ENCODE data around the gene MAP3K3. TPM values are rescaled to one million over a fixed set of nuclear protein-coding genes. Genes with fewer than 3 reads are reported as not detected.

Gene MAP3K3
- total and polyA plus RNA-seq, 10 of the 15 experiments (the other 5 are each of a cell fraction or from before 2014, with no cell fraction given), result 1.6 to 24.1 (median 15.0) TPM

DNA sequence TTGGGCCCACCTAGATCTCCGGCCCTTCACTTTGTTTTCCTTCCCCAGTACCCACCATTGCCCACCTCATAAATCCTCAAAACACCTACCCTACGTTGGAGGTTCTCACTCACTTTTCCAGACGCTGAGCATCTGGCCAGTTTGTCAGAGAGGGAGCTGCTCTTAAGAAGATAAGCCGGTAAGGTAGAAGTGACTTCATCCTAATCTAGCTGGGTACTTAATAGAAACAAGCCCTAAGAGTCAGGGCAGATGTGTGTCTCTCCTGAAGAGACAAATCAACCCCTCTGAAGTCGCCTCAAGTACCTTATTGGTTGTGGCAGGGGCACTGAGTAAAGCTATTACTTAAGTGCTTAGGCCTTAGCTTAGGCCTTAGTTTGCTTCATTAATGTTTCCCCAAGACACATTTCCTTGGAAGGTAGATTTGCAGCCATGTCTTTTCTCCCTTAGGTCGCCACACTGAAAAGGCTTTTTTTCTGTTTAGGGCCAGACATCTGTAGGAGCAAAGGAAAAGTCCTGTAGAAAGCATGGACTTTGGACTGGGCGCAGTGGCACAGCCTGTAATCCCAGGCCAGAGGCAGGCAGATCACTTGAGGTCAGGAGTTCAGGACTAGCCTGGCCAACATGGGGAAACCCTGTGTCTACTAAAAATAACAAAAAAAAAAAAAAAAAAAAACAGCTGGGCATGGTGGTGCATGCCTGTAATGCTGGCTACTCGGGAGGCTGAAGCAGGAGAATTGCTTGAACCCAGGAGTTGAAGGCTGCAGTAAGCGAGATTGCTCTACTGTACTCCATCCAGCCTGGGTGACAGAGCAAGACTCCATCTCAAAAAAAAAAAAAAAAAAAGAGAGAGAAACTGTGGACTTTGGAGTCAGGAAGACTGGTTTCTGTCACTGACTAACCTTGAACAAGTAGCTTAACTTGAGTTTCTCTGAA, 20.5 kb upstream of the MAP3K3 start:
- intact Hi-C loops (cut with micrococcal nuclease; ENCODE audit: unreplicated experiment) (loop anchor here (2.0 kb wide), 1 partner anchor 45 kb away; no protein-coding TSS in a partner anchor), in situ Hi-C loops (cut with MboI) (no loop called here)
- Histone ChIP-seq H3K9ac (ENCODE audit: control insufficient read depth, insufficient read depth, low read length) (peak overlapping the region; percentile 75), H3K4me2 (ENCODE audit: control insufficient read depth, insufficient read depth) (peak overlapping the region; percentile 97), H3K27ac (ENCODE audit: control insufficient read depth, insufficient read depth) (peak overlapping the region; percentile 59), H3K79me2 (ENCODE audit: control insufficient read depth, insufficient read depth, low read length) (peaks cover 16% of the 10 kb centered on the region), H3K36me3 (ENCODE audit: control insufficient read depth in 2 of 2, insufficient read depth in 2 of 2, low read length in 1 of 2) (peaks cover 0 to under 1% of the 10 kb centered on the region in 2 experiments; a peak in 1 of 4 replicates), H3K27me3 (replicated peaks in 1 of 2; ENCODE audit: control insufficient read depth in 2 of 2, insufficient read depth in 2 of 2, low read length in 1 of 2) (no peaks in the 10 kb centered on the region), H2AFZ (ENCODE audit: control insufficient read depth, low read depth, low read length) (peak overlapping the region; percentile 89), H4K20me1 (ENCODE audit: control insufficient read depth, insufficient read depth) (no peaks in the 10 kb centered on the region), H3K4me1 (ENCODE audit: control insufficient read depth, insufficient read depth, low read length) (no peaks in the 10 kb centered on the region), H3K9me3 (replicated peaks; ENCODE audit: control insufficient read depth, insufficient read depth, low read length) (no peaks in the 10 kb centered on the region), H3K4me3 (peak overlapping the region; percentile 86)
- WGBS (ENCODE audit: insufficient coverage, insufficient replicate concordance, low lambda C conversion rate, missing lambda C conversion rate), result 24% methylated on average over 9 of the region's 9 CpGs
- no peak for TF ChIP-seq POLR2AphosphoS2 (IDR thresholded peaks at IDR 0.05; ENCODE audit: low read depth, low read length)
- no peak for TF ChIP-seq MXI1 (IDR thresholded peaks at IDR 0.05; ENCODE audit: low read depth, low read length)
- no peak for TF ChIP-seq ZNF217 (IDR thresholded peaks at IDR 0.05)
- no peak for TF ChIP-seq EZH2 (IDR thresholded peaks at IDR 0.05; ENCODE audit: borderline replicate concordance, control insufficient read depth, low read depth, low read length)
- TF ChIP-seq ZNF687 (IDR thresholded peaks at IDR 0.05), result no peak
- no peak for TF ChIP-seq ZNF24 (IDR thresholded peaks at IDR 0.05)
- no peak for TF ChIP-seq EED (IDR thresholded peaks at IDR 0.05; ENCODE audit: low read depth)
- TF ChIP-seq MLLT1 (IDR thresholded peaks at IDR 0.05), result no peak
- TF ChIP-seq ATF7 (IDR thresholded peaks at IDR 0.05; ENCODE audit: low read depth), result no peak
- TF ChIP-seq PKNOX1 (IDR thresholded peaks at IDR 0.05), result no peak
- TF ChIP-seq YY1 (IDR thresholded peaks at IDR 0.05; ENCODE audit: low read depth, low read length), result no peak
- no peak for TF ChIP-seq FOXM1 (IDR thresholded peaks at IDR 0.05; ENCODE audit: low read depth, low read length)
- no peak for TF ChIP-seq BACH1 (IDR thresholded peaks at IDR 0.05; ENCODE audit: borderline replicate concordance)
- FAIRE-seq (no peak), DNase-seq (ENCODE audit: low read depth, low spot score) (no peak), ATAC-seq (peak; percentile 15)
- BruUV-seq (replicated peaks), result no TSS peak
- SMC1A ChIA-PET (ENCODE audit: uncharacterized antibody, unreplicated experiment), result interaction anchor here (0.8 to 1.9 kb wide), 8 partner anchors 9 to 176 kb away, joined by 3 to 10 read pairs (median 4); partner anchors contain the start of gene MAP3K3
- POLR2A ChIA-PET, result interaction anchor here (0.6 to 2.2 kb wide), 11 partner anchors 11 to 408 kb away, joined by 3 to 8 read pairs (median 4); partner anchors contain the start of genes DCAF7 and MAP3K3
- RAD21 ChIA-PET (ENCODE audit: unreplicated experiment), result interaction anchor here (0.7 to 1.7 kb wide), 9 partner anchors 10 to 176 kb away, joined by 3 to 5 read pairs (median 3); no protein-coding TSS in a partner anchor
- CTCF ChIA-PET, result interaction anchor here (0.7 to 3.1 kb wide), 5 partner anchors 10 to 1620 kb away, joined by 3 to 39 read pairs (median 5); no protein-coding TSS in a partner anchor

Measured in GM12878 (cell line).